Activated T-helper 9 cell treated with anti-CD3 and anti-CD28 coated beads, Interleukin-2, amount 50 U/mL, for 16 hours (primary cell): ENCODE results near the gene AGAP2.
"Not testable (repeated sequence)": the region's sequence is repeated elsewhere in the genome, so short reads cannot be mapped to it uniquely, and the experiment has no call there.

Experiments used
- DNase-seq: peaks from one replicate; pipeline ENCODE4 v3.0.0-alpha.2; 2020; ENCODE audit warnings: low read depth

AGAP2 gene

DNA sequence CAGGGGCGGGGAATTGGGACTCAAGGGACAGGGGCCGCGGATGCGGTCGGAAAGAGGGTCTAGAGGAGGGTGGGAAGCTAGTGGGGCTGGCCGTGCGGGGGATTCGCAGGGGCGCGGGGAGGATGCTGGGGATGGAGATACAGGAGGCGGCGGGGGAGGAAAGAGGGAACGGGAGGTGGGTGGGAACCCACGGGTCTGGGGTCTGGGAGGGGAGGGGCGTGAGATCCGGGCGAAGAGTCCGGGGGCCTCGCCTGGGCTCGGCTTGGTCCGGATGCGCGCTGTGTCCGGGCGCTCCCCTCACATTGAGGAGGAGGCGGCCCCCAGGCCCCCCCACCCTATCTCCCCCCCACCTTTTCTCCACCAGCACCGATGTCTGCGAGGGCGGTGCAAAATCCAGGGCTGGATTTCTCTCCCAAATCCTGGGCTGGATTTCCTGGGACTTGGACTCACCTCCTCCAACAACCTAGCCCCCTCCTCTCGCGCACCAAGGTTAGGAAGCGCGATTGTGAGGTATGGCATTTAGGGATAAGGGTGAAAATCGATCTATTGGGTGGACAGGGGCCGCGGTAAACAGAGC is at the start of gene AGAP2:
AGAP2 (minus strand) TSS at position 82 of the 577 bp plus-strand sequence. CDS start 496 bp downstream, outside the sequence.
- DNase-seq = no peak

DNA sequence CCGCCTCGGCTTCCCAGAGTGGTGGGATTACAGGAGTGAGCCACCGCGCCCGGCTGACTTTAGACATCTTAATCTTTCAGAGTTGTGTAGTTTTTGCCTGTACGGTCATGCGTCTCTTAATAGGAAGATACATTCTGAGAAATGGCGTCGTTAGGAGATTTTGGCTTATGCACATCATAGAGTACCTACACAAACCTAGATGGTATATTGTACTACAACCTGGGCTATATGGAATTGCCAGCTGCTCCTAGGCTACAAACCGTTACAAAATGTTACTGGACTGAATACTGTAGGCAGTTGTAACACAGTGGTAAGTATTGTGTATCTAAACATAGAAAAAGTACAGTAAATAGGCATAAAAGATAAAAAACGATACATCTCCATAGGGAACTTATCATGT is 45.3 kb upstream of the AGAP2 start:
- DNase-seq = no peak

DNA sequence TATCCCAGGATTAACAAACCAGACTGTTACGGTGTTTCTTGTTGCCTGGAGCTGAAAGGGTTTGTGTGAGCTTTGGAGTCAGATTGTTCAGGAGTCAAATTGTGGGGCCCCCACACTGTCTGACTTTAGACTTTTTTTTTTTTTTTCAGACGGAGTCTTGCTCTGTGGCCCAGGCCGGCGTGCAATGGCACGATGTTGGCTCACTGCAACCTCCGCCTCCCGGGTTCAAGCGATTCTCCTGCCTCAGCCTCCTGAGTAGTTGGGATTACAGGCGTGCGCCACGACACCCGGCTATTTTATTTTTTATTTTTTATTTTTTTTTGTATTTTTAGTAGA is 44.9 kb upstream of the AGAP2 start:
- no peak for DNase-seq

DNA sequence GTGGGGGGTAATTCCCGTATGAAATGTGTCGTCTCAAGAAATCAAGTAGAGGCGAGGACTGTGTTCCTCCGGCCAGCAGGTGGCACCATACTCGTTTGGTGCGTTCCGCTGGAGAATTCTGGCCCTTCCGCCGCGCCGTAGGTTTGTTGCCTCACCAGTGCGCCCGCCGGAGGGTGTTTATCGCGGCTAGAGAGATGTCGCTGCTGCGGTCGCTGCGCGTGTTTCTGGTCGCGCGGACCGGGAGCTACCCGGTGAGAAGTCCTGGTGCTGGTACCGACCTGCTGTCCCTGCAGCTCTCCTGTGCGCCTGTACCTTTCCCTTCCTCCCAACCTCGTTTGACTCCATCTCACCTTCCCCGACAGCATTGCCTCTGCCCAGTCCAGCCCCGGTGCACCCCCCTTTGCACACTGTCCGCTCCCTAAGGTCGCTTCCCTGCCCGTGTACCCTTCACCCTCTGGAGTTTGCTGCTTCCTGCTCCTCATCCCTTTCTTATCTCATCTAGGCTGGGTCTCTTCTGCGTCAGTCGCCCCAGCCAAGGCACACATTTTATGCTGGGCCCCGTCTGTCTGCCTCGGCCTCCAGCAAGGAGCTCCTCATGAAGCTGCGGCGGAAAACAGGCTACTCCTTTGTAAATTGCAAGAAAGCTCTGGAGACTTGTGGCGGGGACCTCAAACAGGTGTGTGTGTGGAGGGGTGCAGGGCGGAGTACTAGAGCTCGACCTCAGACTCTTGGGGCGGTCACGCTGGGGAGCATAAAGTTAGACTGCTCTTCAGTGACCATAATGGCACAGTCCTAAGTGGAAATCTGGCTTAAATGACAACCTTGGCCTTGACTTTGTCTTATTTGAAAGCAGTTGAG is 44.3 kb upstream of the AGAP2 start, which contains the start of gene TSFM:
TSFM (plus strand) TSS at position 180 of the 858 bp plus-strand sequence; CDS start at position 195, 15 bp downstream.
- peak; percentile 96 for DNase-seq

DNA sequence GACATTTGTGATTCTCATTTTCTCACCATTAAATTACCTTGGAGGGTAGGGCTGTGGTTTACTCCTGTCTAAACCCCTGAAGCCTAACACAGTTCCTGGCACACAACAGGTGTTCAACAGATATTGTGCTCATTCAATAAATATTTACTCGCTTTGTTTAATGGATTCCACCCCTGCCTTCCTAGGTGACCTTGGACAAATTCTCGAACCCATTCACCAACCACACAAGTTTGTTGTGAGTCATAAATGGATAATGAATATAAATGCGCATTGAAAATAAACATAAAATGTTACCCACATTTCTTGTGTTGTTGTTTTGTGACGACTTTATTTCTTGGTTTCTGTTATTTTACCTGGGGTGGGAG is 43.7 kb upstream of the AGAP2 start:
- DNase-seq = no peak

DNA sequence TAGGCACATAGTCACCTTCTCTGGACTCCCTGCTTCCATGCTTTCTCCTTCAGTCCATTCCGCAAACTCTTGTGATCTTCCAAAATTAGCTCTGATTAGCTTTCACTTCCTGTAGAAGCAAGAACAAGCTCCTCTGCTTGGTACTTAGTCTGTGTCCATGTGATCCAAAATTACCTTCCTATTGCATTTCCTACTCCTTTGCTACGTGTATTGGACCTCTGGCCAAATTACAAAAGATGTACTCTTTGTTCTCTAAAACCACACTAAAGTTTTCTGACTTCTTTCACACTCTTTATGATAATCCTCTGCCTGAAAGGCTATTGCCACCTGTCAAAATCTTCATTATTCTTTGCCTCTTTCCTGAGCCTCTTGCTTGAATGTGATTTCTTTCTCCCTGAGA is 43.3 kb upstream of the AGAP2 start:
- no peak for DNase-seq

DNA sequence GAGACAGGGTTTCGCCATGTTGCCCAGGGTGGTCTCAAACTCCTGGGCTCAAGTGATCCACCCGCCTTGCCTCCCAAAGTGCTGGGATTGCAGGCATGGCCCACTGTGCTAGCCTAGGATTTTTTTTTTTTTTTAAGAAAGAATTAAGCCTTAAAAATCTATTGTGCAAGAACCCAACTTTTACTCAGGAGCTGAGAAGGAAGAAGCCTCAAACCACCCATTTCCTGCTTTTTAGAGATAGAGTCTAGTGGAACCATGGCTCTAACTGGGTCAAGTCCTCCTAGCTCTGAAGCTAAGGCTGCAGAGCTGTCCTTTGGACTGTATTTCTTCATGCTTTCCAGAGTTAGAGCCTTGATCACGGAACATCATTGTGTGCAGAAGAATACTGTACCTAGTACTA is 42.7 kb upstream of the AGAP2 start:
- DNase-seq = no peak

DNA sequence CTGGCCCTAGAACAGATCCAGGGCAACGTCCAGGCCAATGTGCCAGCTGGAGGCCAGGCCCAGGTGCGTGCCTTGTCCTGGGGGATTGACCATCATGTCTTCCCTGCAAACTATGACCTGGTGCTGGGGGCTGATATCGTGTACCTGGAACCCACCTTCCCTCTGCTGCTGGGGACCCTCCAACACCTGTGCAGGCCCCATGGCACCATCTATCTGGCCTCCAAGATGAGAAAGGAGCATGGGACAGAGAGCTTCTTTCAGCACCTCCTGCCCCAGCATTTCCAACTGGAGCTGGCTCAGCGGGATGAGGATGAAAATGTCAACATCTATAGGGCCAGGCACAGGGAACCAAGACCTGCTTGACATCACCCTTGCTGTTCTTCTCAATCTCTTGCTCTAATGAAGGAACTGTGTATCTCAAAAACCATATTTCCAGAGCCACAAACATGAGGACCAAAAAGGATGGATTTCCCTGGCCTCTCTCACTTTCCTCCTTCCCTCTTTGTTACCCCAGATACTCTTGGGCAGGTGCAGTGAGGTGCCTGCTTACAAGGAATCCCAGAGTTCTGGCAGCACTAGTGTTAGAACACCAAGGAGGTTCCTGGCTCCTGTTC is 41.8 kb upstream of the AGAP2 start:
- DNase-seq = no peak

DNA sequence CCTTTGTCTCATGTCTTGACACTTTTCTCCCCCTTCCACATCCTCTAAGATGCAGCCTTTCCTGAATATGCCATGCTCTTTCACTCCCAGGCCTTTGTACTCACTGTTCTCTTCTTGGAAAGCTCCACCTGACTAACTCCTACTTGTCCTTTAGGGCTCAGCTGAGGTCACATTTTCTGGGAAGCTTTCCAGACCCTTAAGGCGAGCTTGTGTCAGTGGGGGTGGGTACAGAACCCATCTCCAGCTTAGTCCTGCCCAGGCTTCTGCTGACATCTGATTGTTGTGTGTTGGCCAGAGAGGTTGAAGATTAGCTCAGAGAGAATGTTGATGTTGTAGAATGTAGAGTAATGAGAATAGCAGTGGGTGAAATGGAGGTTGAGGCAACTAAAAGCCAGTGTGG is 41.2 kb upstream of the AGAP2 start:
- no peak for DNase-seq

DNA sequence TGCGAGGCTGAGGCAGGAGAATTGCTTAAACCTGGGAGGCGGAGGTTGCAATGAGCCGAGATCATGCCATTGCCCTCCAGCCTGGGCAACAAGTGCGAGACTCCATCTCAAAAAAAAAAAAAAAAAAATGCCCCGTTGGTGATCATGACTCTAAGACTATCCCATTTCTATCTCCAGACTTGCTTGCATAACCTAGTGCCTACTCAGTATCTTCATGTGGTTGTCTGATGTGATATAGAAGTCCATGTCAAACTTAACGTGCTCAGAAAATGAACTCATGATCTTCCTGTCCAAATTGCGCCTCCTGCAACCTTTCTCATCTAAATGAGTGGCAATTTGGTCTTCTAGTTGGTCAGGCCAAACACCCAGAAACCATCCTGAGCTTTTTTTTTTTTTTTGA is 39.4 kb upstream of the AGAP2 start:
- DNase-seq = no peak

DNA sequence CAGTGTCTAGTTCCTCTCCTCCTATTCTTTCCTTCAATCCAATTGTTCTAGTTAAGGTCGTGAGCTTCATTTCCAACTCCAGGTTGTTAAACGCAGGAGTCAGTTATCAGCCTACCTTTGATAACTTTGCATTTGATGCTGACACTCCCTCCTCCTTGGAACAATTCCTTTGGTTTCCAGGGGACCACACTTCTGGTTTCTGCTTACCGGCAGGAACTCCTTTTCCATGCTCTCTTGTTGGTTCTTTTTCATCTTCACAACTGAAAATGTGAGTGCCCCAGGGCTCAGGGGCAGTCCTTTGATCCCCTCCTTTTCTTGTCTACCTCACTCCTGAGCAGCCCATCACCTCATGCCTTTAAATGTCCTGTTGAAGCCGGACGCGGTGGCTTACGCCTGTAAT is 38.8 kb upstream of the AGAP2 start:
- DNase-seq = no peak

DNA sequence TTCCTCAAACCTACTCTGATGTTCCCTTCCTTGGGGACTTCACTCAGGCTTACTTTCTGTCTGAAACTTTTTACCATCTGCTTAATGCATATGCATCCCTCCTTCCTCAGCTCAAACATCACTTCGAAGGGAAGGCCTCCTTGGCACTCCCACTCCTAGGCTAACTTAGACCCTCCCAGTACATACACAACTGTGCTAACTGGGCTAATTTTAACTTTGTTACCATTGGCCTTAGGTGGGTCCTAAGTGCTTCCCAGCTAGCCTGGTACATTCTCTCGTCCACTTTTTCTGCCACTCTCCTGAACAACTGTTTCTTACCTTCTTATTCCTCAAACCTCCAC is 37.7 kb upstream of the AGAP2 start:
- DNase-seq = no peak

DNA sequence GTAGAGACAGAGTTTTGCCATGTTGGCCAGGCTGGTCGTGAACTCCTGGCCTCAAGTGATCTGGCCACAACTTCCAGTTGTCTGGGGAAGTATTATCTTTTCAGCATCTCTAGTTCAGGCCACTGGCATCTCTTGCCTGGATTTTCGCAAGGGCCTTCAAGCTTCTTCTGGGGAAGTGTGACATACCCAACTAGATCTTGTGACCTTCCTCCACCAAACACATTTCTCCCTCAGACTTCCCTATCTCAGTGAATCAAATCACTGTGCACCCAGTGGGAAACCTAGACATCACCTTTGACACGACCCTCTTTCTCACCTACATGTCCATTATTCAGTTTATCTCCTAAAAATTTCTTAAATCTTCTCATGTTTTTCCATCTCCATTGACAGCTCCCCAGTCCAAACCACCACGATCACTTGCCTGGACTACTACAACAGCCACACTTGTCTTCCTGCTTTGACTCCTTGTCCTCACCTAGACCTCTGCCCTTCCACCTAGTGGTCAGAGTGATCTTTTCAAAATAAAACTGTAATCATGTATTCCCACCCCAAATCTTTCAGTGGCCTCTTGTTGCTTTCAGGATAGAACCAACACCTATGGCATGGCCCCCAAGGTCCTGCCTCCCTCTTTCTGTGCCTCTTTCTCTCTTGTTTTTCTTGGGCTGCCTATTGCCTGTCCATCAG is 37.2 kb upstream of the AGAP2 start:
- no peak for DNase-seq

DNA sequence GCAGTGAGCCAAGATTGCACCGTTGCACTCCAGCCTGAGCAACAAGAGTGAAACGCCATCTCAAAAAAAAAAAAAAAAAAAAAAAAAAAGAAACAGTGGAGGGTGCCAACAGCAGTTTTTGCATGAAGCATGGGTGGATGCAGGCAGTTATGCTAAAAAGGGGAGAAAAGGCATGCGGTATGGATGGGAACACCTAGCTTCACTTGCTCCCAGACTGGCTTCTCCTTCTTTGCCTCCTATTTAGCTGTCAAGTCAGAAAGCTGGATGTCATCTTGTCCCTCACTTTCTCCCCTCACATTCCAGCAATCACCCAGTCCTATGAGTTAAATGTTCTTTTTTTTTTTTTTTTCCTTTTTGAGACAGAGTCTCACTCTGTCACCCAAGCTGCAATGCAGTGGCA is 36.5 kb upstream of the AGAP2 start:
- no peak for DNase-seq

DNA sequence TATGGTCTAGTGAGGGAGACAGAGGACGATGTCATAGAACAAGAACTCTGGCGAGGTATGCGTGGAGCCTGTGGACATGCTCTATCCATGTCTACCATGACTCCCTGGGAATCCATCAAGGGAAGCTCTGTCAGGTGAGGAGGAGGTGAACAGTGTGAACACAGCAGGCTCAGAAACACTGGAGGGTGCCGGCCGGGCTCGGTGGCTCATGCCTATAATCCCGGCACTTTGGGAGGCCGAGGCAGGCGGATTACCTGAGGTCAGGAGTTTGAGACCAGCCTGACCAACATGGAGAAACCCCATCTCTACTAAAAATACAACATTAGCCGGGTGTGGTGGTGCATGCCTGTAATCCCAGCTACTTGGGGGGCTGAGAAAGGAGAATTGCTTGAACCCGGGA is 36.1 kb upstream of the AGAP2 start:
- not testable (repeated sequence) for DNase-seq

DNA sequence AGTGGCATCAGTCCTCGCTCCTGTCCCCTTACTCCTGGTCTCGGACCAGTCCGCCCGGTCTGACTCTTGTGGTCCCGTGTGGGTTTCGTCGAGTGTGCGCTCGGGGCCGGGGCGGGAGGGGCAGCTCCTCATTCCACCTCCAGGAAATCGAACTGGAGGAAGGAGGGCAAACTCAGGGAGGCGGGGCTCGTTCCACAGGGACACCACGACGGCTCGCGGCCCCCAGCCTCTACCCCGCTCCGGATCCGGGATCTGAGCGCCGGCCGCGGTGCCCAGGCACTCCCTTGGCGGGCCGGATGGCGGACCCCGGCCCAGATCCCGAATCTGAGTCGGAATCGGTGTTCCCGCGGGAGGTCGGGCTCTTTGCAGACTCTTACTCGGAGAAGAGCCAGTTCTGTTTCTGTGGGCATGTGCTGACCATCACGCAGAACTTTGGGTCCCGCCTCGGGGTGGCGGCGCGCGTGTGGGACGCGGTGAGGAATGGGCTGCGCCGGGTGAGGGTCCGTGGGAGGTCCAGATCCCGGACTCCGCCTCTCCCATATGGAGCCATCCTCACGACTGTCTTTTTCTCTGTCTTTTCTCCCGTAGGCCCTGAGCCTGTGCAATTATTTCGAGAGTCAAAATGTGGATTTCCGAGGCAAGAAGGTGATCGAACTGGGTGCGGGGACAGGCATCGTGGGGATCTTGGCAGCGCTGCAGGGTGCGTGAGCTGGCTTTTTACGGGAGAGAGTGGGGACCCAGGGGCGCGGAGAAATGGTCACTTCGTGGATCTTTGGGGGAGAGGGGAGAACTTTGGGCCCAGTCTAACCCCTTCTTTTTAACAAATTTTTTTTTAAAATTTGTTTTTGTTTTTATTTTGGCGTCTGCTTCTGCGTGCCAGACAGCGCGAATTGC is 34.1 kb upstream of the AGAP2 start, which contains the start of gene EEF1AKMT3:
EEF1AKMT3 (plus strand) TSS at position 186 of the 894 bp plus-strand sequence; CDS start at position 297, 111 bp downstream.
- no peak for DNase-seq

DNA sequence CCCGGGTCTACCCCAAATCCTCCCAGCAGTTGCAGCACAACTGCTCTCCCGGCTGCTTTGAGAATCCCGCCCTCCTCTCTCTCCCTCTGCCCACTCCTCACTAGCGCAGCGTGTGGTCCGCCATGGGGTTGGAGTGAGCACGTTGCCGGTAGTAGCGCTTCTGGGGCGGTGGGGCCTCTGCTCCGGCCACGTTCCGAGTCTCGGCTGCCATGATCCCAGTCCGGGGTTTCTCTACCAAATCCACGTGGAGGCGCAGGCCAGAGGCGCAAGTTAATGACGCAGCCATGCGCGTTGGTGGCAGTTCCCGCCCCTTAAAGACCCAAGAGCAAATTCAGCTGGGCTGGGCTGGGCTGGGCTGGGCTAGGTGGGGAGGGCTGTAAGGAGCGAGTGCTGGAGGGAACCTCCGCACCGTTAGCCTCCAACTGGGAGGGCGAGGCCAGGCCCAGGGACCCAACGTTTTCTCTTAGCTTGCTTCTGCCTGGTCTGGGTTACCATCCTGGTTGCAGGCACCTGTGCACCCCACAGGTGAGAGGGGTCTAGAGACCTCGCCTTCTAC is 33.4 kb upstream of the AGAP2 start, which contains the start of gene METTL1:
METTL1 (minus strand) TSS at position 233 of the 556 bp plus-strand sequence; CDS start at position 211, 22 bp downstream.
- DNase-seq = peak; percentile 89

DNA sequence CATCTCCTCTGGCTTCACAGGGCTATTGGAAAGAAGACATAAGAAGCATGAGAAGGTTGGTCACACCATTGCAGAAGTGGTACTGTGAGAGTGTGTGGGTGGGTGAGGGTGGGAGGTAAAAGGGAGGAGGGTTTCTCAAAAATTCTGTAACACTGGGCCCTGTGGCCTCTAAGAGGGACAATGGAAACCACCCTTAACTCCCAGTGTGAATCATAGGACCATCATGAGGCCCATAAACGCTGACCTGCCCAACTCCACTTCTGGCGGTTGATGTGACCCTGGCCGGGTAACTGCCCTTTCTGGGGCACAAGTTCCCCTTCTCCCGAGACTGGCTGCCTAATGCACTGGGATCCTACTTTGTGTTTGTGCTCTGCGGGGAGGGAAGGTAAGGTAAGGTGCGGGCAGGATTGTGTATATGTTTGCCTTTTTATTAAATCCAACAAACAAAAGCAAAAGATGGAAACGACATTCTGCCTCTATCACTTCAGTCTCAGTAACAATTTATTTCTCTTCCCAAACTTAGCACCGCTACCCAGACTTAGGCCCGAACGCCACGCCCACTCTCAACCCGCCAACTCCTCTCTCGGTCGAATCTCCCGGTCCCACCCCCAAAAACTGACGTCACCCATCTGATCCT is 32.8 kb upstream of the AGAP2 start:
- DNase-seq = peak; percentile 78

DNA sequence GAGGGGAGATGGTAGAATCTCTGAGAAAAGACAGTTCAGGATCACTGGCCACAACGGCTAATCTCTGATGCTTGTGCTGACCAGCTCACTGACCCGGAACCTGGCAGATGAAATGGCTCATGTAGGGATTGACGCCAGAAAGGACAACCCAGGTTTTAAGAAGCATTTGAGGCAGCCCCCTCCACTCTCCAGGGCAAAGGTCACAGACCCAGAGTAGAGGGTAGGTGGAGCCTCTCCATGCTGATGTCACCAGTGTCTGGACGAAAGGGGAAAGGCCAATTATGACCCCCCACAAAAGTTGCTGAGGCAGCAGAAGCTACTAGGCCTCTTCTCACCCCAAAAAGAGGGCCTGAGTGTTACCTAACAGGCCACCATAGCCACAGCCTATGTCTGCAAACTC is 32.2 kb upstream of the AGAP2 start:
- no peak for DNase-seq

DNA sequence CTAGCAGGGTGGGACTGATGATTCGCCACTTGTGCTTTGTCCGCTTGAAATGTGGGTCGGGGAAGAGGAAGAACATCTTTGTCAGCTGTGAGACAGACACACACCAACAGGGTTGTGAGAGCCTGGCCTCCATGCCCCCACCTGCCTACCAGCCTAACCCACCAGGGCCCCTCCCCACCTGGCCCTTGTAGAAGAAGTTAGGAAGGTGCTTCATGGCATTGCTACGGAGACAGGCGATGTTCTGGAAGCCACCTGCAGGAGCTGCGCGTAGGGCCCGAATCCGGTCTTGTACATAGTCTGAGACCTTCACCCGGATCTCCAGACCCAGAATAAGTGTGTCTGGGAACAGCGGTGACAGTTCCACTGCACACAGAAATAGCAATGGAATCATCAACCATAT is 31.1 kb upstream of the AGAP2 start:
- DNase-seq = no peak

DNA sequence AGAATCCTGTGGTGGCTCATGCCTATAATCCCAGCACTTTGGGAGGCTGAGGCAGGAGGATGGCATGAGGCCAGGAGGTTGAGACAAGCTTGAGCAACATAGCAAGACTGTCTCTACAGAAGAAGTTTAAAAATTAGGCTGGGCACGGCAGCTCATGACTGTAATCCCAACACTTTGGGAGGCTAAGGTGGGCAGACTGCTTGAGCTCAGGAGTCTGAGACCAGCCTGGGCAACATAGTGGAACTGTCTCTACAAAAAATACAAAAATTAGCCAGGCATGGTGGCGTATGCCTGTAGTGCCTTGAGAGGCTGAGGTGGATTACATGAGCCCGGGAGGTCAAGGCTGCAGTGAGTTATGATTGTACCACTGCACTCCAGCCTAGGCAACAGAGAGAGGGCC is 29.3 kb upstream of the AGAP2 start:
- no peak for DNase-seq
